ENCODE results near the gene NLRP10.
"Not testable (repeated sequence)": the region's sequence is repeated elsewhere in the genome, so short reads cannot be mapped to it uniquely, and the experiment has no call there.

The NLRP10 gene

GRCh38 chr11:7965386-7965785 lies at the start of gene NLRP10:
Gene NLRP10 (minus strand): TSS chr11:7965447. CDS start chr11:7963495, 1,952 bp downstream.
- DNase-seq (ENCODE audit: low spot score), result no peak

GRCh38 chr11:8013833-8014232 lies 48.6 kb upstream of the NLRP10 start:
- DNase-seq (ENCODE audit: low spot score), result no peak

GRCh38 chr11:8011981-8012444 lies 46.8 kb upstream of the NLRP10 start:
- DNase-seq (ENCODE audit: low spot score), result no peak

- DNase-seq (ENCODE audit: low spot score), result no peak
These were observed 46.1 kb upstream of the NLRP10 start for GRCh38 chr11:8011371-8011770.

- no peak for DNase-seq (ENCODE audit: low spot score)
These were observed 44.6 kb upstream of the NLRP10 start for GRCh38 chr11:8009856-8010255.

GRCh38 chr11:8008212-8008611 lies 43.0 kb upstream of the NLRP10 start:
- DNase-seq (ENCODE audit: low spot score), result no peak

GRCh38 chr11:8006349-8006977 lies 41.2 kb upstream of the NLRP10 start:
- peak; percentile 63 for DNase-seq (ENCODE audit: low spot score)

- DNase-seq (ENCODE audit: low spot score), result no peak
These were observed 40.3 kb upstream of the NLRP10 start for GRCh38 chr11:8005556-8005955.

- no peak for DNase-seq (ENCODE audit: low spot score)
These were observed 38.8 kb upstream of the NLRP10 start for GRCh38 chr11:8004008-8004407.

- no peak for DNase-seq (ENCODE audit: low spot score)
These were observed 37.9 kb upstream of the NLRP10 start for GRCh38 chr11:8003187-8003586.

- no peak for DNase-seq (ENCODE audit: low spot score)
These were observed 37.4 kb upstream of the NLRP10 start for GRCh38 chr11:8002676-8003075.

- no peak for DNase-seq (ENCODE audit: low spot score)
These were observed 35.1 kb upstream of the NLRP10 start for GRCh38 chr11:8000390-8000789.

GRCh38 chr11:7999795-8000194 lies 34.5 kb upstream of the NLRP10 start:
- DNase-seq (ENCODE audit: low spot score), result no peak

GRCh38 chr11:7994581-7995278 lies 29.5 kb upstream of the NLRP10 start:
- DNase-seq (ENCODE audit: low spot score), result no peak

GRCh38 chr11:7987560-7987883 lies 22.3 kb upstream of the NLRP10 start:
- not testable (repeated sequence) for DNase-seq (ENCODE audit: low spot score)

GRCh38 chr11:7986768-7987559 lies 21.7 kb upstream of the NLRP10 start, which contains the start of gene EIF3F:
Gene EIF3F (plus strand): TSS chr11:7987337. CDS start chr11:7987353, 16 bp downstream.
- peak; percentile 99 for DNase-seq (ENCODE audit: low spot score)

GRCh38 chr11:7983832-7984590 lies 18.8 kb upstream of the NLRP10 start:
- no peak for DNase-seq (ENCODE audit: low spot score)

- DNase-seq (ENCODE audit: low spot score), result no peak
These were observed 17.4 kb upstream of the NLRP10 start for GRCh38 chr11:7982582-7983119.

GRCh38 chr11:7981619-7982157 lies 16.4 kb upstream of the NLRP10 start:
- DNase-seq (ENCODE audit: low spot score), result no peak

- peak; percentile 46 for DNase-seq (ENCODE audit: low spot score)
These were observed 12.1 kb upstream of the NLRP10 start for GRCh38 chr11:7977232-7977917.

- DNase-seq (ENCODE audit: low spot score), result no peak
These were observed 9.4 kb upstream of the NLRP10 start for GRCh38 chr11:7974668-7975067.
